DMS153 (cell line): ENCODE results near the gene CPEB1.

ENCODE experiments used
- DNase-seq: peaks from one replicate; lab custom pipeline; 2025; lab: John Stamatoyannopoulos, UW

CPEB1 gene

DNA sequence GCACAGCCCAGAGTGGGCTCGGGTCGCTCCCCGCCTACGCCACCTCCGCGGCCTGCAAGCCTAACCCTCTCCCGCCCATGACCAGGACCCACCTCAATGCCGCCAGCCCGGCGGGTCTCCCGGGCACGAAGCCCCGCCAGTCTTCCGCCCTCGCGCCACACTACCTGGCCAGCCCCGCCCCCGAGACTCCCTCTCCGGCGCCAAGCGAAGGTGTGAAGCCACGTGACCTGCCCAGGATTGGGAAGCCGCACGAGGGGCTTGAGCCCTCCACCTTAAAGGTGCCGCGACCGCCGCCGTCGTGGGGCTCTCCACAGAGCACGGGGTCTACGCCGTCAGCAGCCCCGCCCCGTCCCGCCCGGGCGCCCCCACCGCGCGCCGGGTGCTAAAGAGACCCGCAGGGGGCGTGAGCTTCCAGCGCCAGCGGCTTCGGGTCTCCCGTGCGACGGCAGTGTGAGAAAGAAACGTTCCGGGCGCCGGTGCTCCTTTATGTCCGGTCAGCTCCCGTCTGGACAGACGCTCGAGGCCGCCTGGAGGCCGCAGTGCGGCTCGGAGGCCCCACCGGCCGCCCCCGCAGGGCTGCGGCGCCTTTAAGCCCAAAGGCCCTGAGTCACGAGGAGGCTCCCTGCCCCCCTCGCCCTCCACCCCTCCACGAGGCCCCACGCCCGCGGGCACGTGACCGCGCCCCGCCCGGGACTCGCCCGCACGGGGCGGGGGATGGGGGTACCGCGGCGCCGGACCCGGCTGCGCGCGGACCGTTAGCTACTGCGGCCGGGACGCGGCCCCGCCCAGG lies at the start of gene CPEB1:
Gene CPEB1, minus strand, starts transcription at position 319 of the 790 bp plus-strand sequence. CDS start 18,904 bp downstream, outside the sequence.
- DNase-seq: no peak

- DNase-seq: no peak
Observed at GRCh38 chr15:82692171-82692570, 45.0 kb upstream of the CPEB1 start.

DNA sequence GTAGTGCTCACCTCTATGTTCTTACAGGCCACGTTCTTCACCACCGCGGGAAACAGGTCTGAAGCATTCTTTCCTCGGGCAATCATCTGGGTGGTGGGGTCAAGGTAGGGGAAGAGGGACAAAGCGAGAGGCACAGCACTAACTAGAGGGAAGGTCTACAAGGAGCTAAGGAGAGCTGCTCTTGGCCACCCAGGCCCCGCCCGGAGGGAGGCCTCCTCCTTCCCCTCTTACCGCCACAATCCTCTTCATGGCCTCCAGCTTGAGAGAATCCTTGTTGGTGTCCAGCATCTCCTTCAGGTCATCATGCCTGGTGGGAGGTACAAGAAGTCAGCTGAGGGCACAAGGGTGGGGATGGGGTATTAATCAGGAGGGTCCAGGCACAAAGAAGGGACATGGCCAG lies 42.0 kb upstream of the CPEB1 start:
- DNase-seq: no peak

DNA sequence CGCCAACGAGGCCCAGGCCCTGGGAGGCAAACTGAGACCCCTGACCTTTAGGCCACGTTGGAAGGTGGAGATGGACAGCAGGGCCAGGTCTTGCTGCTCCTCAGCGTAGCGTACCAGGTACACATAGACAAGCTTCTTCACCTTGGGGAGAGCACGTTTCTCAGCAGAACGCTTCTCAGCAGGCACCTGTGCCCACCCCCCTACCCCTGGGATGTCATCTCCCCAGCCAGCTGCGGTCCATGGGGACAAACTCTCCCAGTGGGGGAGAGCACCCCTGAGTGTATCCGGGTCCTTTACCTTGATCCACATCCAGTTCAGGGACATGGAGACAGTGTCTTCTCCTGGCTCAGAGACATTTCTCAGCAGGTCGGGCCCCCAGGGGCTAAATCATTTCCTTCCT lies 41.5 kb upstream of the CPEB1 start:
- no peak for DNase-seq

GRCh38 chr15:82681371-82681770 lies 34.2 kb upstream of the CPEB1 start:
- DNase-seq: no peak

- DNase-seq: peak; percentile 15
Observed at GRCh38 chr15:82680200-82681102, 33.3 kb upstream of the CPEB1 start.

- no peak for DNase-seq
Observed at GRCh38 chr15:82679626-82680199, 32.5 kb upstream of the CPEB1 start.

- DNase-seq: no peak
Observed at GRCh38 chr15:82677720-82678323, 30.7 kb upstream of the CPEB1 start.

GRCh38 chr15:82674873-82675272 lies 27.7 kb upstream of the CPEB1 start:
- DNase-seq: no peak

DNA sequence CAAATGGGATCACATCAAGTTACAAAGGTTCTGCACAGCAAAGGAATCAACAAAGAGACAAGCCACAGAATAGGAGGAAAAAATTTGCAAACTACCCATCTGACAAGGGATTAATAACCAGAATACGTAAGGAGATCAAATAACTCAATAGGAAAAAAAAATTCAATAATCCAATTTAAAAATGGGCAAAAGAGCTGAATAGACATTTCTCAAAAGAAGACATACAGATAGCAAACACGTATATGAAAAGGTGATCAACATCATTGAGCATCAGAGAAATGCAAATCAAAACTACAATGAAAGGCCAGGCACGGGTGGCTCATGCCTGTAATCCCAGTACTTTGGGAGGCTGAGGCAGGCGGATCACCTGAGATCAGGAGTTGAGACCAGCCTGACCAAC lies 23.5 kb upstream of the CPEB1 start:
- DNase-seq: no peak

- no peak for DNase-seq
Observed at GRCh38 chr15:82666606-82667005, 19.4 kb upstream of the CPEB1 start.

DNA sequence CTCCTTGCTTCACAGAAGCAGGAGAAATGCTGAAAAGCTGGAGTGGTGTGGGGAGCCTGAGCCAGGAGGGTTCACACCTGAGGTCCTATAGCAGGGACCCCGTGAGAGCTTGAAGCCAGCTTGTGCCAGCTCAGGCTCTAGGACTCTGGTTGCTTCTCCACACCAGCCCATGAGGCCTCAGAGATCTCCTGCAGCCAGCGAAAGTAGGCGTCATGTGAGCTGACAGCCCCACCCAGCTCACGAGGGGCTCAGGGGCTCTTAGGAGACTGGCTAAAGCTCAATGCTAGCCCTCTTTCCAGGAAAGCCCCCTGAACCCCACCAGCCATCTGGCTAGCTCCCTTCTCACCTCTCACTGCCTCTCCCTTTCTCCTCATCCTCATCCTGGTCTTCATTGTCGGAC lies 16.9 kb upstream of the CPEB1 start:
- no peak for DNase-seq

DNA sequence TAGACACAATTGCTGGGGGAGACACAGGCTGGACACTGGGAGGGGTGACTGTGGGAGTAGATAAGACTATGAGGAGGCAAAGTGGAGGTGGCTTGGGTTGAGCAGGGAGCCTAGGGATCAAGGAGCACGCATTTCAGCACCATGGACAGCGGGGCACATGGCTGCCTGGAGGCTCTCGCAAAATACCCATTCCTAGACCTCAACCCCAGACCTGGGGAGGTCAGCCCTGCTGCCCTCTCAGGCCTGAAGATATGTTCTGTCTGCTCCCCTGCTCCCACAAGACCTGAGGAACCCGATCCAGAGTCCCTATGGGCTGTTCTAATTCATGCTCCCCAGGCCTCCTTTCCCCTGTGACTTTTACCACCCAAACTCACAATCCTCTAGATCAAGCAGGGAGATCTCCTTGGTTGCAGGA lies 16.0 kb upstream of the CPEB1 start:
- no peak for DNase-seq

DNA sequence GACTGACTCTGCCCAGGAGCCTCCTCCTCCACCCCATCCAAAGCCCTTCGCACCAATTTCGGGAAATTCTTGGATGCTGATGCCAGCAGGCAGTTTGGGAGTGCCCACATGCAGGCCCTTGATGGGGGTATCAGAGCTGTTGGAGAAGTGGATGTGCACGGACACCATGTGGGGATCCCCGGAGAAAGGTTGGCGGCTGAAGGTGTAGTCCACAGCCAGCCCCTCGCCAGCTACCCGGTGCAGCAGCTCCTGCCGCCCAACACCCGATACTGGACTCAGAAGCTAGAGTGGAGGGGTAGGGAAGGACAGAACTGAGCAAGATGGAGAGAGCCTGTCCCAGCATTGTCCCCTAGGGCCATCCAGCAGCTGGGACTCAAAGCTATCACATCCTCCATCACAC lies 15.5 kb upstream of the CPEB1 start:
- DNase-seq: no peak

GRCh38 chr15:82660378-82660777 lies 13.2 kb upstream of the CPEB1 start:
- no peak for DNase-seq

- DNase-seq: no peak
Observed at GRCh38 chr15:82656641-82657266, 9.6 kb upstream of the CPEB1 start.

- no peak for DNase-seq
Observed at GRCh38 chr15:82655606-82656005, 8.4 kb upstream of the CPEB1 start.

- no peak for DNase-seq
Observed at GRCh38 chr15:82653483-82654168, 6.5 kb upstream of the CPEB1 start.

GRCh38 chr15:82651708-82652107 lies 4.5 kb upstream of the CPEB1 start:
- DNase-seq: no peak

GRCh38 chr15:82650046-82650670 lies 3.0 kb upstream of the CPEB1 start:
- no peak for DNase-seq
